HepG2 (cell line): ENCODE measurements around the gene ACVR2A. TPM values are rescaled to one million over a fixed set of nuclear protein-coding genes. Genes with fewer than 3 reads are reported as not detected.

ENCODE experiments used
- FUBP1 ChIP-seq: sonication (generic); formaldehyde crosslinking; IDR thresholded peaks from 2 replicates; pipeline ENCODE4 v1.5.1; 2020; ENCODE audit warnings: missing genetic modification reagents, mild to moderate bottlenecking, borderline replicate concordance
- GTF3A ChIP-seq: sonication (generic); formaldehyde crosslinking; conservative IDR thresholded peaks from 2 replicates; pipeline ENCODE4 v1.4.0; 2020; ENCODE audit warnings: mild to moderate bottlenecking, missing genetic modification reagents
- JUNB ChIP-seq: sonication (generic); formaldehyde crosslinking; IDR thresholded peaks from 2 replicates; pipeline ENCODE4 v1.8.0; 2022; ENCODE audit warnings: missing genetic modification reagents, mild to moderate bottlenecking, borderline replicate concordance
- MAF1 ChIP-seq: sonication (generic); formaldehyde crosslinking; IDR thresholded peaks from 2 replicates; pipeline ENCODE4 v1.5.0; 2020; ENCODE audit warnings: missing genetic modification reagents, borderline replicate concordance
- NCOR1 ChIP-seq: fragments of 200-600 bp; sonication (generic); IDR thresholded peaks from 2 replicates; pipeline ENCODE4 v1.7.0; 2017; ENCODE audit warnings: antibody characterized with exemption, low read length, borderline replicate concordance
- NKX3-1 ChIP-seq: sonication (generic); formaldehyde crosslinking; IDR thresholded peaks from 2 replicates; pipeline ENCODE4 v1.5.0; 2020; ENCODE audit warnings: missing genetic modification reagents
- POLR2AphosphoS5 ChIP-seq: IDR thresholded peaks from 2 replicates; pipeline ENCODE4 v1.6.1; 2012; ENCODE audit warnings: low read depth, low read length
- SKI ChIP-seq: fragments of 450-650 bp; IDR thresholded peaks from one replicate; pipeline ENCODE4 v1.6.1; 2018; ENCODE audit warnings: mild to moderate bottlenecking; ENCODE audit not compliant: partially characterized antibody
- TERF1 ChIP-seq: sonication (generic); formaldehyde crosslinking; IDR thresholded peaks from 2 replicates; pipeline ENCODE4 v1.8.0; 2022; ENCODE audit warnings: mild to moderate bottlenecking, missing genetic modification reagents, moderate library complexity
- WIZ ChIP-seq: sonication (generic); formaldehyde crosslinking; IDR thresholded peaks from 2 replicates; pipeline ENCODE4 v1.5.1; 2020; ENCODE audit warnings: mild to moderate bottlenecking, missing genetic modification reagents
- ZFP36L1 ChIP-seq: sonication (generic); formaldehyde crosslinking; IDR thresholded peaks from 2 replicates; pipeline ENCODE4 v1.8.0; 2022; ENCODE audit warnings: mild to moderate bottlenecking, missing genetic modification reagents, moderate library complexity
- ZFP82 ChIP-seq: sonication (generic); formaldehyde crosslinking; IDR thresholded peaks from 2 replicates; pipeline ENCODE4 v1.5.1; 2020; ENCODE audit warnings: mild to moderate bottlenecking, missing genetic modification reagents, borderline replicate concordance
- ZHX1 ChIP-seq: sonication (generic); formaldehyde crosslinking; IDR thresholded peaks from 2 replicates; pipeline ENCODE4 v1.8.1; 2022; ENCODE audit warnings: low read depth, mild to moderate bottlenecking, missing genetic modification reagents
- ZNF510 ChIP-seq: sonication (generic); formaldehyde crosslinking; IDR thresholded peaks from 2 replicates; pipeline ENCODE4 v1.4.0; 2020; ENCODE audit warnings: low read depth, mild to moderate bottlenecking, missing genetic modification reagents
- ZNF598 ChIP-seq: sonication (generic); formaldehyde crosslinking; IDR thresholded peaks from 2 replicates; pipeline ENCODE4 v1.5.1; 2020; ENCODE audit warnings: mild to moderate bottlenecking, missing genetic modification reagents, borderline replicate concordance
- ZNF609 ChIP-seq: sonication (generic); formaldehyde crosslinking; IDR thresholded peaks from 2 replicates; pipeline ENCODE4 v1.4.0; 2020; ENCODE audit warnings: mild to moderate bottlenecking, missing genetic modification reagents, borderline replicate concordance
- ZNF841 ChIP-seq: sonication (generic); formaldehyde crosslinking; IDR thresholded peaks from 2 replicates; pipeline ENCODE4 v1.8.1; 2023; ENCODE audit warnings: missing genetic modification reagents, borderline replicate concordance
- polyA plus RNA-seq, 8 experiments: library from polyadenylated mRNA; depleted of rRNA in 3 of 8; stranded (reverse) in 7 of 8; unstranded in 1 of 8; fragments of >200 nt; fragmentation: Illumina TruSeq in 4 of 8; extraction: Trizol in 4 of 8; gene quantifications; 2 replicates each; pipeline versions ENCODE4 v1.2.1 to v1.2.3, GENCODE V29; 2011 to 2016; ENCODE audit warnings: low read depth in 4 of 8, missing spikeins in 1 of 8, mixed read lengths in 1 of 8; ENCODE audit not compliant: insufficient read depth in 1 of 8
- total RNA-seq, 5 experiments: library from RNA; depleted of rRNA; stranded (reverse); fragments of >200 nt; fragmentation: Illumina TruSeq; extraction: Trizol; gene quantifications; 2 replicates each; pipeline ENCODE4 v1.2.3, GENCODE V29; 2016; ENCODE audit warnings: low read depth in 1 of 5

The ACVR2A gene
- total and polyA plus RNA-seq, 2 of the 13 experiments (the other 11 are each of a cell fraction or from before 2014, with no cell fraction given) = 8.3 to 18.0 TPM

- no peak for TF ChIP-seq ZNF841 (CRISPR knock-in tag)
- no peak for TF ChIP-seq ZFP36L1 (CRISPR knock-in tag)
- TF ChIP-seq MAF1 (CRISPR knock-in tag) = no peak; the same call in 1 of the 2 replicates
- no peak; the same call in 1 of the 2 replicates for TF ChIP-seq ZNF510
- TF ChIP-seq NCOR1 = no peak; the same call in 1 of the 2 replicates
- TF ChIP-seq WIZ = peak; percentile 80; the same call in 1 of the 2 replicates
- TF ChIP-seq TERF1 (CRISPR knock-in tag) = no peak
- TF ChIP-seq NKX3-1 = peak; percentile 94
- TF ChIP-seq JUNB (CRISPR knock-in tag) = no peak
- peak; percentile 83; the same call in 1 of the 2 replicates for TF ChIP-seq ZNF598
- no peak for TF ChIP-seq GTF3A (CRISPR knock-in tag)
- peak; percentile 66 for TF ChIP-seq POLR2AphosphoS5
- TF ChIP-seq SKI = peak; percentile 98
- no peak for TF ChIP-seq ZFP82 (CRISPR knock-in tag)
- no peak for TF ChIP-seq FUBP1 (CRISPR knock-in tag)
- peak; percentile 68; the same call in 1 of the 2 replicates for TF ChIP-seq ZHX1 (CRISPR knock-in tag)
- no peak for TF ChIP-seq ZNF609
Observed at GRCh38 chr2:147843864-147844696, 749 bp upstream of the ACVR2A start (continued).
